H1 (cell line): ENCODE measurements around the gene C18orf63. TPM values are rescaled to one million over a fixed set of nuclear protein-coding genes. Genes with fewer than 3 reads are reported as not detected.

Source experiments
- CTCF ChIA-PET: fragments of 300-600 bp; sonication (Branson Sonifier 250); formaldehyde crosslinking; loops from one replicate; lab custom pipeline; 2021; ENCODE audit not compliant: partially characterized antibody; lab: Charles Lee
- POLR2A ChIA-PET: fragments of 300-600 bp; sonication (Branson Sonifier 250); formaldehyde crosslinking; loops from one replicate; lab custom pipeline; 2021; ENCODE audit warnings: inconsistent platforms; ENCODE audit not compliant: partially characterized antibody; lab: Charles Lee
- DNase-seq, 2 experiments: peaks; one replicate each; pipeline versions ENCODE4 v3.0.0 to v3.0.0-alpha.2; 2010 to 2022; ENCODE audit warnings: low spot score in 2 of 2, low read depth in 1 of 2, mixed read lengths in 1 of 2
- FAIRE-seq: peaks from 2 replicates; lab custom pipeline; 2011; peaks lifted over from hg19 to GRCh38; lab: Jason Lieb, UNC
- H2AFZ ChIP-seq: 2 replicates; pipeline ENCODE4 v1.8.1; 2012; ENCODE audit warnings: low read length, inconsistent platforms
- H2AK5ac ChIP-seq: 2 replicates; pipeline ENCODE4 v1.6.1; 2013; ENCODE audit warnings: low read depth, low read length
- H2BK120ac ChIP-seq: replicated peaks from 2 replicates; pipeline ENCODE3; 2013; ENCODE audit warnings: low read depth, low read length, inconsistent platforms
- H2BK12ac ChIP-seq: 2 replicates; pipeline ENCODE4 v1.6.1; 2013; ENCODE audit warnings: low read depth, low read length
- H2BK15ac ChIP-seq: 2 replicates; pipeline ENCODE4 v1.6.1; 2013; ENCODE audit warnings: low read length
- H2BK20ac ChIP-seq: 2 replicates; pipeline ENCODE4 v1.6.1; 2013; ENCODE audit warnings: low read length
- H2BK5ac ChIP-seq: 2 replicates; pipeline ENCODE4 v1.6.1; 2013; ENCODE audit warnings: low read depth, low read length
- H3K14ac ChIP-seq: 2 replicates; pipeline ENCODE4 v1.6.1; 2013; ENCODE audit warnings: inconsistent platforms; ENCODE audit not compliant: insufficient read length
- H3K18ac ChIP-seq: 2 replicates; pipeline ENCODE4 v1.6.1; 2013; ENCODE audit warnings: low read length; ENCODE audit errors: extremely low read depth
- H3K23ac ChIP-seq: 2 replicates; pipeline ENCODE4 v1.6.1; 2013; ENCODE audit warnings: inconsistent platforms; ENCODE audit not compliant: insufficient read length
- H3K23me2 ChIP-seq: 2 replicates; pipeline ENCODE4 v1.6.1; 2013; ENCODE audit warnings: low read depth, low read length
- H3K27ac ChIP-seq: 2 replicates; pipeline ENCODE4 v1.6.1; 2011; ENCODE audit warnings: low read depth, low read length, inconsistent platforms
- H3K27me3 ChIP-seq, 4 experiments: replicated peaks in 1 of 4; 1 replicate in 1 of 4; 2 replicates in 3 of 4; pipeline versions ENCODE4 v1.6.1 to v1.8.1; 2011 to 2013; ENCODE audit warnings: low read length in 3 of 4, mild to moderate bottlenecking in 3 of 4, inconsistent platforms in 2 of 4, mixed read lengths in 2 of 4, moderate library complexity in 1 of 4; ENCODE audit not compliant: control insufficient read depth in 3 of 4, insufficient read depth in 3 of 4; ENCODE audit errors: extremely low read depth in 1 of 4
- H3K36me3 ChIP-seq, 4 experiments: 2 replicates each; pipeline versions ENCODE4 v1.6.1 to v1.8.1; 2011 to 2013; ENCODE audit warnings: mild to moderate bottlenecking in 4 of 4, low read length in 3 of 4, moderate library complexity in 2 of 4, control low read depth in 1 of 4, inconsistent platforms in 1 of 4; ENCODE audit not compliant: insufficient read depth in 4 of 4, control insufficient read depth in 2 of 4
- H3K4ac ChIP-seq: replicated peaks from 2 replicates; pipeline ENCODE3; 2013; ENCODE audit warnings: low read length, low read depth, mixed read lengths, inconsistent platforms; ENCODE audit not compliant: insufficient read length
- H3K4me1 ChIP-seq, 4 experiments: replicated peaks in 1 of 4; 1 replicate in 1 of 4; 2 replicates in 3 of 4; pipeline versions ENCODE4 v1.6.1 to v1.8.1; 2011 to 2013; ENCODE audit warnings: low read length in 3 of 4, inconsistent platforms in 2 of 4, mixed read lengths in 1 of 4; ENCODE audit not compliant: insufficient read depth in 4 of 4, control insufficient read depth in 3 of 4
- H3K4me2 ChIP-seq, 2 experiments: 2 replicates each; pipeline versions ENCODE4 v1.6.1 to v1.8.1; 2011 to 2013; ENCODE audit warnings: low read depth in 2 of 2, low read length in 2 of 2, control low read depth in 1 of 2, inconsistent platforms in 1 of 2, mild to moderate bottlenecking in 1 of 2; ENCODE audit not compliant: insufficient read depth in 1 of 2
- H3K4me3 ChIP-seq, 4 experiments: fragments of 200-600, 300-600 bp in 1 of 4; sonication (generic), shearing (Covaris generic), sonication (Bioruptor Twin) in 1 of 4; 2 replicates each; pipeline versions ENCODE4 v1.5.1 to v1.8.1; 2011 to 2016; ENCODE audit warnings: low read length in 4 of 4, low read depth in 3 of 4, control low read depth in 2 of 4, inconsistent platforms in 2 of 4, mild to moderate bottlenecking in 2 of 4, mixed read lengths in 1 of 4, moderate library complexity in 1 of 4; ENCODE audit not compliant: insufficient read depth in 2 of 4; ENCODE audit errors: extremely low read depth in 1 of 4
- H3K56ac ChIP-seq: replicated peaks from 2 replicates; pipeline ENCODE3; 2013; ENCODE audit warnings: low read depth, mild to moderate bottlenecking, mixed read lengths, low read length, inconsistent platforms; ENCODE audit not compliant: insufficient read length
- H3K79me1 ChIP-seq: 2 replicates; pipeline ENCODE4 v1.6.1; 2013; ENCODE audit warnings: low read depth, low read length, control low read depth
- H3K79me2 ChIP-seq, 2 experiments: 2 replicates each; pipeline versions ENCODE4 v1.6.1 to v1.8.1; 2012 to 2013; ENCODE audit warnings: low read length in 2 of 2, mild to moderate bottlenecking in 2 of 2, inconsistent platforms in 1 of 2; ENCODE audit not compliant: insufficient read depth in 2 of 2, control insufficient read depth in 1 of 2
- H3K9ac ChIP-seq, 4 experiments: replicated peaks in 1 of 4; 1 replicate in 1 of 4; 2 replicates in 3 of 4; pipeline versions ENCODE4 v1.6.1 to v1.8.1; 2011 to 2013; ENCODE audit warnings: low read depth in 3 of 4, low read length in 3 of 4, control low read depth in 2 of 4, mild to moderate bottlenecking in 2 of 4, moderate library complexity in 2 of 4, inconsistent platforms in 1 of 4; ENCODE audit errors: extremely low read depth in 1 of 4
- H3K9me3 ChIP-seq, 2 experiments: 2 replicates each; pipeline versions ENCODE4 v1.6.1 to v1.8.1; 2012 to 2013; ENCODE audit warnings: mild to moderate bottlenecking in 2 of 2, moderate library complexity in 2 of 2, control low read depth in 1 of 2, inconsistent platforms in 1 of 2, low read depth in 1 of 2, low read length in 1 of 2, mixed read lengths in 1 of 2; ENCODE audit not compliant: insufficient read depth in 2 of 2
- H4K20me1 ChIP-seq, 2 experiments: replicated peaks in 1 of 2; 2 replicates each; pipeline versions ENCODE3 to v1.8.1; 2011 to 2013; ENCODE audit warnings: inconsistent platforms in 2 of 2, low read length in 2 of 2, mild to moderate bottlenecking in 1 of 2; ENCODE audit not compliant: insufficient read depth in 2 of 2, control insufficient read depth in 1 of 2
- H4K5ac ChIP-seq: 2 replicates; pipeline ENCODE4 v1.6.1; 2013; ENCODE audit warnings: low read length, low read depth, mixed read lengths, inconsistent platforms; ENCODE audit not compliant: insufficient read length
- H4K8ac ChIP-seq: 2 replicates; pipeline ENCODE4 v1.8.0; 2013; ENCODE audit warnings: mild to moderate bottlenecking, moderate library complexity, low read length, inconsistent platforms; ENCODE audit not compliant: insufficient read depth; ENCODE audit errors: extremely low read depth
- H4K91ac ChIP-seq: replicated peaks from 2 replicates; pipeline ENCODE3; 2013; ENCODE audit warnings: low read length, mixed read lengths, inconsistent platforms; ENCODE audit not compliant: insufficient read length
- BRCA1 ChIP-seq: IDR thresholded peaks from 2 replicates; pipeline ENCODE4 v1.6.1; 2012; ENCODE audit warnings: low read depth, low read length, improper control_type of control experiment
- SP4 ChIP-seq: IDR thresholded peaks from 2 replicates; pipeline ENCODE4 v1.6.1; 2012; ENCODE audit warnings: low read length, inconsistent platforms
- WGBS, 2 experiments: shearing (Covaris generic) in 1 of 2; methylation state at CpG; one replicate each; pipeline versions ENCODE4 v1.1.6 to v1.1.7; 2013 to 2015; ENCODE audit warnings: low lambda C conversion rate in 2 of 2, mixed read lengths in 2 of 2, inconsistent platforms in 1 of 2, low coverage in 1 of 2, missing lambda C conversion rate in 1 of 2; ENCODE audit not compliant: insufficient replicate concordance in 2 of 2, insufficient coverage in 1 of 2, insufficient read length in 1 of 2; ENCODE audit errors: extremely low coverage in 1 of 2, missing lambda C conversion rate in 1 of 2; 5-methylcytosine and 5-hydroxymethylcytosine counted together
- polyA plus RNA-seq, 7 experiments: library from polyadenylated mRNA; depleted of rRNA in 3 of 7; stranded (reverse) in 5 of 7; unstranded in 2 of 7; fragments of >200 nt in 5 of 7; fragments of 200-250 nt in 2 of 7; gene quantifications; 1 replicate in 5 of 7; 2 replicates in 1 of 7; 4 replicates in 1 of 7; pipeline versions ENCODE4 v1.2.1 to v1.2.3, GENCODE V29; 2011 to 2013; ENCODE audit warnings: missing spikeins in 2 of 7, mixed read lengths in 2 of 7
- total RNA-seq: library from RNA; stranded (reverse); fragmentation: NEBNext Ultra II Directional; extraction: Animal tissue kit (Norgen Biotek cat#: 25700); gene quantifications from 2 replicates; pipeline ENCODE4 v1.2.1, GENCODE V29; 2021
- TF ChIP-seq, protein P1 (sequence below), 3 experiments: IDR thresholded peaks; 1 replicate in 2 of 3; 2 replicates in 1 of 3; pipeline versions ENCODE4 v1.5.1 to v1.6.1; 2011; ENCODE audit warnings: low read length in 3 of 3, mild to moderate bottlenecking in 3 of 3, inconsistent platforms in 2 of 3, low read depth in 1 of 3, moderate library complexity in 1 of 3; ENCODE audit not compliant: insufficient read depth in 1 of 3; ENCODE audit errors: control extremely low read depth in 1 of 3

C18orf63 gene
- total and polyA plus RNA-seq, 2 of the 8 experiments (the other 6 are each of a cell fraction or from before 2014, with no cell fraction given) = not detected

DNA sequence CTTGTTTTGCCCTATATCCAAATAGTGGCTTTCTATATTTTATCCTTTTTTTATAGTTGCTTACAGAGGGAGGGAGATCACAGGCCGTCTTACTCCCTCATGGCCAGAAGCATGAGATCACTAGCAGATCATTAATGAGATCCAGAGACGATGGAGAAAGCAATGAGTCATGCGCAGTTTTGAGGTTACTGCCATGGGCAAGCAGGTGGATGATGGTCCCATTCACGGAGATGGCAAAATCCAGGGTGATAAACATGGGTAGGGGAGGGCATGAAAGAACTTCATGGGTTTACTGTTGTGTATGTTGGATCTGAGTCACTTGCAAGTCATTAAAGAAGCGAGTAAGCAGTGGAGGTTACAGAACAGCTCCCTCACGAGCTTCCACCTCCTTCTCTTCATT, 60.4 kb downstream of the C18orf63 start:
- CTCF ChIA-PET = interaction anchor here (0.9 to 1.4 kb wide), 2 partner anchors 13 to 90 kb away, joined by 3 read pairs; no protein-coding TSS in a partner anchor

More for the DNA sequence above, 60.4 kb downstream of the C18orf63 start:
- Histone ChIP-seq H3K4me2 (no peak overlapping the region), H3K4me3 (no peak overlapping the region), H3K23me2 (0 out of 2 replicates have a peak, but pooled peaks cover 2% of the 10 kb centered on the region), H3K23ac (no peak overlapping the region), H2BK12ac (no peak overlapping the region), H3K4ac (no peak overlapping the region), H4K5ac (no peak overlapping the region), H3K4me1 (no peaks in the 10 kb centered on the region), H2BK20ac (no peak overlapping the region), H3K9me3 (peaks cover 6 to 7% of the 10 kb centered on the region in 2 experiments; a peak in 2 of 4 replicates), H3K27me3 (no peaks in the 10 kb centered on the region; a peak in 1 of 7 replicates), H2BK5ac (no peak overlapping the region), H3K18ac (no peak overlapping the region; the same call in 1 of the 2 replicates), H3K14ac (no peak overlapping the region), H2AK5ac (no peak overlapping the region), H3K36me3 (no peaks in the 10 kb centered on the region), H3K27ac (no peak overlapping the region), H3K79me2 (no peaks in the 10 kb centered on the region), H3K56ac (no peak overlapping the region), H3K9ac (no peak overlapping the region), H2BK15ac (no peak overlapping the region), H3K79me1 (no peaks in the 10 kb centered on the region), H4K20me1 (no peaks in the 10 kb centered on the region), H2AFZ (no peak overlapping the region), H4K91ac (no peak overlapping the region), H2BK120ac (no peak overlapping the region), H4K8ac (no peak overlapping the region)
- FAIRE-seq (no peak), DNase-seq (no peak)
- POLR2A ChIA-PET = no interaction called here
- no peak for TF ChIP-seq SP4
- no peak for TF ChIP-seq BRCA1
- TF ChIP-seq, protein P1, sequence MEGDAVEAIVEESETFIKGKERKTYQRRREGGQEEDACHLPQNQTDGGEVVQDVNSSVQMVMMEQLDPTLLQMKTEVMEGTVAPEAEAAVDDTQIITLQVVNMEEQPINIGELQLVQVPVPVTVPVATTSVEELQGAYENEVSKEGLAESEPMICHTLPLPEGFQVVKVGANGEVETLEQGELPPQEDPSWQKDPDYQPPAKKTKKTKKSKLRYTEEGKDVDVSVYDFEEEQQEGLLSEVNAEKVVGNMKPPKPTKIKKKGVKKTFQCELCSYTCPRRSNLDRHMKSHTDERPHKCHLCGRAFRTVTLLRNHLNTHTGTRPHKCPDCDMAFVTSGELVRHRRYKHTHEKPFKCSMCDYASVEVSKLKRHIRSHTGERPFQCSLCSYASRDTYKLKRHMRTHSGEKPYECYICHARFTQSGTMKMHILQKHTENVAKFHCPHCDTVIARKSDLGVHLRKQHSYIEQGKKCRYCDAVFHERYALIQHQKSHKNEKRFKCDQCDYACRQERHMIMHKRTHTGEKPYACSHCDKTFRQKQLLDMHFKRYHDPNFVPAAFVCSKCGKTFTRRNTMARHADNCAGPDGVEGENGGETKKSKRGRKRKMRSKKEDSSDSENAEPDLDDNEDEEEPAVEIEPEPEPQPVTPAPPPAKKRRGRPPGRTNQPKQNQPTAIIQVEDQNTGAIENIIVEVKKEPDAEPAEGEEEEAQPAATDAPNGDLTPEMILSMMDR (IDR thresholded peaks at IDR 0.05; ENCODE audit: control extremely low read depth in 1 of 3, insufficient read depth in 1 of 3, low read depth in 1 of 3, low read length in 3 of 3) = no peak
- WGBS, 2 experiments = 80% methylated on average over 6 of the region's 6 CpGs; no CpG with 5 or more reads in 1 of the 2 experiments
